Sigmoid colon (tissue), 7 donors: ENCODE measurements around the gene LRRC56. TPM values are rescaled to one million over a fixed set of nuclear protein-coding genes. Genes with fewer than 3 reads are reported as not detected.

ENCODE experiments used
- DNase-seq: peaks from one replicate; pipeline ENCODE4 v3.0.0-alpha.2; 2019
- H3K27ac ChIP-seq, 4 donors: fragments of 200-600 bp; sonication (generic); one replicate each; pipeline ENCODE4 v1.5.1; 2016 to 2019; ENCODE audit warnings: mild to moderate bottlenecking in 1 of 4
- H3K27me3 ChIP-seq, 3 donors: fragments of 200-600 bp; sonication (generic); one replicate each; pipeline ENCODE4 v1.5.1; 2019; ENCODE audit warnings: mild to moderate bottlenecking in 1 of 3
- H3K36me3 ChIP-seq, 4 donors: fragments of 200-600 bp; sonication (generic); one replicate each; pipeline ENCODE4 v1.5.1; 2016 to 2019
- H3K4me1 ChIP-seq, 4 donors: fragments of 200-600 bp; sonication (generic); one replicate each; pipeline ENCODE4 v1.5.1; 2017 to 2019
- H3K4me3 ChIP-seq, 4 donors: fragments of 200-600 bp; sonication (generic); one replicate each; pipeline ENCODE4 v1.5.1; 2017 to 2019; ENCODE audit warnings: mild to moderate bottlenecking in 2 of 4, moderate library complexity in 1 of 4
- H3K9me3 ChIP-seq, 4 donors: fragments of 200-600 bp in 3 of 4; sonication (generic) in 3 of 4; one replicate each; pipeline versions ENCODE4 v1.5.1 to v1.6.1; 2013 to 2019
- EP300 ChIP-seq, 4 donors: sonication (generic); formaldehyde crosslinking; IDR thresholded peaks; one replicate each; pipeline ENCODE4 v1.6.1; 2017; ENCODE audit warnings: antibody characterized with exemption in 4 of 4
- POLR2A ChIP-seq, 2 donors: fragments of 450-650 bp; IDR thresholded peaks; one replicate each; pipeline ENCODE4 v1.6.1; 2016; ENCODE audit warnings: antibody characterized with exemption in 2 of 2, mild to moderate bottlenecking in 2 of 2, moderate library complexity in 2 of 2
- POLR2AphosphoS5 ChIP-seq, 4 donors: sonication (generic); formaldehyde crosslinking; IDR thresholded peaks; one replicate each; pipeline ENCODE4 v1.6.1; 2017; ENCODE audit warnings: antibody characterized with exemption in 4 of 4
- WGBS, 2 donors: extraction: QIAGEN DNeasy Blood & Tissue Kit; methylation state at CpG; one replicate each; pipeline ENCODE4 v1.1.7; 2013; 5-methylcytosine and 5-hydroxymethylcytosine counted together
- intact Hi-C: fragments of 100-400 bp; cut with DNase I; formaldehyde crosslinking; loops from one replicate; pipeline ENCODE4 v1.15.1; 2023
- polyA plus RNA-seq, 3 donors: library from polyadenylated mRNA; stranded (reverse); fragments of 200-250 nt; gene quantifications; one replicate each; pipeline ENCODE4 v1.2.3, GENCODE V29; 2013
- small RNA-seq, 3 donors: library from RNA; depleted of rRNA; stranded (forward); fragments of <200 nt; gene quantifications; one replicate each; pipeline ENCODE3, GENCODE V24; 2016
- total RNA-seq, 4 donors: library from RNA; depleted of rRNA; stranded (reverse); fragments of >200 nt; gene quantifications; one replicate each; pipeline ENCODE4 v1.1.0, GENCODE V29; 2016
- TF ChIP-seq, protein P1 (sequence below), 4 experiments: fragments of 450-650 bp in 3 of 4; fragments of 200-600 bp in 1 of 4; IDR thresholded peaks; one replicate each; pipeline ENCODE4 v1.5.1; 2016 to 2019; ENCODE audit warnings: antibody characterized with exemption in 4 of 4, mild to moderate bottlenecking in 3 of 4, moderate library complexity in 2 of 4
- donor health status: healthy with polysubstance abuse.
- donor health status: Bipolar disorder and iron deficiency.
- donor health status: healthy.

Gene LRRC56
- total and polyA plus RNA-seq, 7 donors, result 0.14 to 5.9 (median 4.1) TPM; not detected in 3

DNA sequence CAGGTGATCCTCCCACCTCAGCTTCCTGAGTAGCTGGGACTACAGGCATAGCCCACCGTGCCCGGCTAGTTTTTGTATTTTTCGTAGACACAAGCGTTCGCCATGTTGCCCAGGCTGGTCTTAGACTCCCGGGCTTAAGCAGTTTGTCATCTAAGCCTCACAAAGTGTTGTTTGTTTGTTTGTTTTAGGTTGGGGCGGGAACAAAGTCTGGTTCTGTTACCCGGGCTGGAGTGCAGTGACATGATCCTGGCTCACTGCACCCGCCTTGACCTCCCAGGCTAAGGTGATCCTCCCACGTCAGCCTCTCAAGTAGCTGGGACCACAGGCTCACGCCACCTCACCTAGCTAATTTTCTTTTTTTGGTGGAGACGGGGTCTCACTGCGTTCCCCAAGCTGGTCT, 65.8 kb downstream of the LRRC56 start:
- H3K36me3 ChIP-seq, result peaks cover 27 to 99% (median 84%) of the 10 kb centered on the region in 4 donors
- 89 to 93% methylated on average over 13 of the region's 13 CpGs for WGBS, 2 donors

More for the DNA sequence above, 65.8 kb downstream of the LRRC56 start:
- H3K4me3 ChIP-seq, result no peak overlapping the region
- intact Hi-C loops, result no loop called here
- DNase-seq, result no peak
- TF ChIP-seq, protein P1, sequence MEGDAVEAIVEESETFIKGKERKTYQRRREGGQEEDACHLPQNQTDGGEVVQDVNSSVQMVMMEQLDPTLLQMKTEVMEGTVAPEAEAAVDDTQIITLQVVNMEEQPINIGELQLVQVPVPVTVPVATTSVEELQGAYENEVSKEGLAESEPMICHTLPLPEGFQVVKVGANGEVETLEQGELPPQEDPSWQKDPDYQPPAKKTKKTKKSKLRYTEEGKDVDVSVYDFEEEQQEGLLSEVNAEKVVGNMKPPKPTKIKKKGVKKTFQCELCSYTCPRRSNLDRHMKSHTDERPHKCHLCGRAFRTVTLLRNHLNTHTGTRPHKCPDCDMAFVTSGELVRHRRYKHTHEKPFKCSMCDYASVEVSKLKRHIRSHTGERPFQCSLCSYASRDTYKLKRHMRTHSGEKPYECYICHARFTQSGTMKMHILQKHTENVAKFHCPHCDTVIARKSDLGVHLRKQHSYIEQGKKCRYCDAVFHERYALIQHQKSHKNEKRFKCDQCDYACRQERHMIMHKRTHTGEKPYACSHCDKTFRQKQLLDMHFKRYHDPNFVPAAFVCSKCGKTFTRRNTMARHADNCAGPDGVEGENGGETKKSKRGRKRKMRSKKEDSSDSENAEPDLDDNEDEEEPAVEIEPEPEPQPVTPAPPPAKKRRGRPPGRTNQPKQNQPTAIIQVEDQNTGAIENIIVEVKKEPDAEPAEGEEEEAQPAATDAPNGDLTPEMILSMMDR (IDR thresholded peaks at IDR 0.05), result no peak
- no peak for TF ChIP-seq POLR2A (IDR thresholded peaks at IDR 0.05)
- no peak for TF ChIP-seq EP300 (IDR thresholded peaks at IDR 0.05)
- TF ChIP-seq POLR2AphosphoS5 (IDR thresholded peaks at IDR 0.05), result no peak
- no peak overlapping the region for H3K27ac ChIP-seq
- peaks cover 0 to 6% (median 2%) of the 10 kb centered on the region in 4 donors for H3K4me1 ChIP-seq
- no peaks in the 10 kb centered on the region for H3K9me3 ChIP-seq
- no peaks in the 10 kb centered on the region for H3K27me3 ChIP-seq

Small RNA genes lying within 50 kb of the gene (small RNA-seq; reads per million reads assigned to genes)
- 2.9 to 3.9 (median 3.8) reads per million in 3 donors for gene MIR210

Other genes starting within 250 kb of the LRRC56 start
- 10 to 100 TPM; 11.4 to 15.3 (median 13.6) TPM for gene PGGHG, start 248.4 kb upstream of the LRRC56 start, total RNA-seq
- 10 to 100 TPM in 1 of 3 donors, 1 to 10 TPM in 2; 1.6 to 68.0 (median 3.6) TPM for gene PGGHG, start 248.4 kb upstream of the LRRC56 start, polyA plus RNA-seq
- gene IFITM5, start 238.0 kb upstream of the LRRC56 start, total RNA-seq, result not detected
- not detected for gene IFITM5, start 238.0 kb upstream of the LRRC56 start, polyA plus RNA-seq
- gene IFITM2, start 229.7 kb upstream of the LRRC56 start, total RNA-seq, result 100 to 1,000 TPM in 3 of 4 donors, 10 to 100 TPM in 1; 79.8 to 187 (median 141) TPM
- 100 to 1,000 TPM in 2 of 3 donors, 10 to 100 TPM in 1; 73.3 to 461 (median 164) TPM for gene IFITM2, start 229.7 kb upstream of the LRRC56 start, polyA plus RNA-seq
- gene IFITM1, start 223.5 kb upstream of the LRRC56 start, total RNA-seq, result 10 to 100 TPM; 82.4 to 94.2 (median 92.6) TPM
- 100 to 1,000 TPM in 1 of 3 donors, 10 to 100 TPM in 2; 41.2 to 580 (median 58.9) TPM for gene IFITM1, start 223.5 kb upstream of the LRRC56 start, polyA plus RNA-seq
- gene IFITM3, start 216.7 kb upstream of the LRRC56 start, total RNA-seq, result 100 to 1,000 TPM; 278 to 463 (median 291) TPM
- 1,000 to 10,000 TPM in 1 of 3 donors, 100 to 1,000 TPM in 2; 116 to 1,104 (median 383) TPM for gene IFITM3, start 216.7 kb upstream of the LRRC56 start, polyA plus RNA-seq
- gene B4GALNT4, start 168.0 kb upstream of the LRRC56 start, total RNA-seq, result 1 to 10 TPM; 1.4 to 9.1 (median 2.7) TPM
- gene B4GALNT4, start 168.0 kb upstream of the LRRC56 start, polyA plus RNA-seq, result 1 to 10 TPM in 2 of 3 donors, not detected in 1; 7.6 to 7.8 TPM
- under 1 TPM in 2 of 4 donors, not detected in 2; 0.27 to 0.71 TPM for gene PKP3, start 143.3 kb upstream of the LRRC56 start, total RNA-seq
- 100 to 1,000 TPM in 1 of 3 donors, 10 to 100 TPM in 2; 57.1 to 140 (median 86.7) TPM for gene PKP3, start 143.3 kb upstream of the LRRC56 start, polyA plus RNA-seq
- gene SIGIRR, start 122.5 kb upstream of the LRRC56 start, total RNA-seq, result 10 to 100 TPM; 51.0 to 70.9 (median 53.1) TPM
- gene SIGIRR, start 122.5 kb upstream of the LRRC56 start, polyA plus RNA-seq, result 100 to 1,000 TPM in 1 of 3 donors, 10 to 100 TPM in 2; 46.8 to 122 (median 50.2) TPM
- gene ANO9, start 95.5 kb upstream of the LRRC56 start, total RNA-seq, result 1 to 10 TPM in 1 of 4 donors, under 1 TPM in 3; 0.14 to 2.5 (median 0.26) TPM
- gene ANO9, start 95.5 kb upstream of the LRRC56 start, polyA plus RNA-seq, result 100 to 1,000 TPM in 1 of 3 donors, 1 to 10 TPM in 2; 4.2 to 123 (median 6.5) TPM
- 10 to 100 TPM; 30.1 to 76.2 (median 44.6) TPM for gene PTDSS2, start 87.2 kb upstream of the LRRC56 start, total RNA-seq
- 10 to 100 TPM in 1 of 3 donors, 1 to 10 TPM in 2; 4.8 to 29.0 (median 6.5) TPM for gene PTDSS2, start 87.2 kb upstream of the LRRC56 start, polyA plus RNA-seq
- 100 to 1,000 TPM; 150 to 210 (median 160) TPM for gene RNH1, start 30.3 kb upstream of the LRRC56 start, total RNA-seq
- 100 to 1,000 TPM; 101 to 126 (median 108) TPM for gene RNH1, start 30.3 kb upstream of the LRRC56 start, polyA plus RNA-seq
- 10 to 100 TPM; 27.8 to 59.3 (median 32.8) TPM for gene HRAS, start 2.0 kb upstream of the LRRC56 start, total RNA-seq
- 10 to 100 TPM; 44.6 to 76.1 (median 66.1) TPM for gene HRAS, start 2.0 kb upstream of the LRRC56 start, polyA plus RNA-seq
- gene LMNTD2, start 23.2 kb downstream of the LRRC56 start, total RNA-seq, result 1 to 10 TPM in 1 of 4 donors, under 1 TPM in 2, not detected in 1; 0.66 to 1.4 (median 0.68) TPM
- gene LMNTD2, start 23.2 kb downstream of the LRRC56 start, polyA plus RNA-seq, result 1 to 10 TPM; 1.2 to 6.3 (median 3.5) TPM
- gene RASSF7, start 23.4 kb downstream of the LRRC56 start, total RNA-seq, result 1 to 10 TPM; 3.0 to 5.4 (median 3.8) TPM
- 100 to 1,000 TPM in 1 of 3 donors, 10 to 100 TPM in 2; 72.4 to 122 (median 94.9) TPM for gene RASSF7, start 23.4 kb downstream of the LRRC56 start, polyA plus RNA-seq
- 10 to 100 TPM; 11.8 to 21.2 (median 17.9) TPM for gene PHRF1, start 38.9 kb downstream of the LRRC56 start, total RNA-seq
- gene PHRF1, start 38.9 kb downstream of the LRRC56 start, polyA plus RNA-seq, result 10 to 100 TPM in 2 of 3 donors, 1 to 10 TPM in 1; 6.6 to 29.3 (median 11.3) TPM
- 10 to 100 TPM in 3 of 4 donors, 1 to 10 TPM in 1; 8.6 to 18.2 (median 14.2) TPM for gene IRF7, start 78.4 kb downstream of the LRRC56 start, total RNA-seq
- 10 to 100 TPM; 10.8 to 73.9 (median 26.8) TPM for gene IRF7, start 78.4 kb downstream of the LRRC56 start, polyA plus RNA-seq
- gene CDHR5, start 87.4 kb downstream of the LRRC56 start, total RNA-seq, result 1 to 10 TPM in 2 of 4 donors, not detected in 2; 1.8 to 1.9 TPM
- gene CDHR5, start 87.4 kb downstream of the LRRC56 start, polyA plus RNA-seq, result 100 to 1,000 TPM in 1 of 3 donors, 10 to 100 TPM in 2; 18.0 to 136 (median 29.4) TPM
- gene SCT, start 89.7 kb downstream of the LRRC56 start, total RNA-seq, result not detected
- 1 to 10 TPM in 1 of 3 donors, not detected in 2; 1.1 TPM for gene SCT, start 89.7 kb downstream of the LRRC56 start, polyA plus RNA-seq
- 1 to 10 TPM in 1 of 4 donors, under 1 TPM in 1, not detected in 2; 0.41 to 2.2 TPM for gene DRD4, start 99.7 kb downstream of the LRRC56 start, total RNA-seq
- under 1 TPM in 1 of 3 donors, not detected in 2; 0.28 TPM for gene DRD4, start 99.7 kb downstream of the LRRC56 start, polyA plus RNA-seq
- 10 to 100 TPM; 15.1 to 29.6 (median 22.2) TPM for gene DEAF1, start 157.7 kb downstream of the LRRC56 start, total RNA-seq
- gene DEAF1, start 157.7 kb downstream of the LRRC56 start, polyA plus RNA-seq, result 10 to 100 TPM; 11.3 to 18.6 (median 14.4) TPM
- gene TMEM80, start 158.3 kb downstream of the LRRC56 start, total RNA-seq, result 10 to 100 TPM; 20.9 to 41.5 (median 39.6) TPM
- gene TMEM80, start 158.3 kb downstream of the LRRC56 start, polyA plus RNA-seq, result 10 to 100 TPM in 2 of 3 donors, 1 to 10 TPM in 1; 7.9 to 27.6 (median 25.7) TPM
- gene EPS8L2, start 168.7 kb downstream of the LRRC56 start, total RNA-seq, result 10 to 100 TPM in 2 of 4 donors, 1 to 10 TPM in 2; 5.4 to 15.6 (median 11.6) TPM
- 100 to 1,000 TPM; 153 to 168 (median 155) TPM for gene EPS8L2, start 168.7 kb downstream of the LRRC56 start, polyA plus RNA-seq
- gene TALDO1, start 209.9 kb downstream of the LRRC56 start, total RNA-seq, result 100 to 1,000 TPM in 2 of 4 donors, 10 to 100 TPM in 2; 94.6 to 133 (median 108) TPM
- gene TALDO1, start 209.9 kb downstream of the LRRC56 start, polyA plus RNA-seq, result 100 to 1,000 TPM; 142 to 177 (median 170) TPM
- gene GATD1, start 240.0 kb downstream of the LRRC56 start, total RNA-seq, result 10 to 100 TPM in 3 of 4 donors, 1 to 10 TPM in 1; 6.7 to 26.3 (median 14.9) TPM
- gene GATD1, start 240.0 kb downstream of the LRRC56 start, polyA plus RNA-seq, result 10 to 100 TPM in 2 of 3 donors, 1 to 10 TPM in 1; 7.8 to 55.9 (median 40.0) TPM